NCI-H2107 treated with DMSO at 0.1 percent for 48 hours (cell line): ENCODE data around the gene GPR160.
"Not testable (repeated sequence)": the region's sequence is repeated elsewhere in the genome, so short reads cannot be mapped to it uniquely, and the experiment has no call there.

Experiments used
- DNase-seq: peaks from one replicate; lab custom pipeline; 2025; ENCODE audit not compliant: unreplicated experiment; lab: John Stamatoyannopoulos, UW

Gene GPR160

GRCh38 chr3:170109579-170110293 lies 71.9 kb downstream of the GPR160 start:
- no peak for DNase-seq

- no peak for DNase-seq
Observed at GRCh38 chr3:170111147-170111771, 73.5 kb downstream of the GPR160 start.

- DNase-seq = not testable (repeated sequence)
Observed at GRCh38 chr3:170114165-170114564, 76.4 kb downstream of the GPR160 start.

- DNase-seq = no peak
Observed at GRCh38 chr3:170117134-170117533, 79.3 kb downstream of the GPR160 start.

GRCh38 chr3:170128259-170128976 lies 90.6 kb downstream of the GPR160 start:
- no peak for DNase-seq

GRCh38 chr3:170128977-170129431 lies 91.2 kb downstream of the GPR160 start:
- no peak for DNase-seq

- no peak for DNase-seq
Observed at GRCh38 chr3:170130532-170130931, 92.7 kb downstream of the GPR160 start.

- no peak for DNase-seq
Observed at GRCh38 chr3:170132335-170132734, 94.5 kb downstream of the GPR160 start.
